OCI-LY1 (cell line): ENCODE measurements around the gene ELL.
"Not testable (repeated sequence)": the region's sequence is repeated elsewhere in the genome, so short reads cannot be mapped to it uniquely, and the experiment has no call there.

Source experiments
- H2AFZ ChIP-seq: fragments of 200-600 bp; sonication (generic), shearing (Covaris generic); 2 replicates; pipeline ENCODE4 v1.6.0; 2014; ENCODE audit warnings: antibody characterized with exemption, mild to moderate bottlenecking, low read length
- H3F3A ChIP-seq: fragments of 200-600 bp; sonication (generic), shearing (Covaris generic); 2 replicates; pipeline ENCODE4 v1.6.0; 2014; ENCODE audit warnings: mild to moderate bottlenecking, antibody characterized with exemption, low read length, moderate library complexity; ENCODE audit not compliant: insufficient read depth
- H3K27ac ChIP-seq: fragments of 200-600 bp; sonication (generic); 2 replicates; pipeline ENCODE4 v1.5.1; 2014; ENCODE audit warnings: low read length, mixed run types, mild to moderate bottlenecking, low read depth; ENCODE audit not compliant: poor library complexity, severe bottlenecking
- H3K27me3 ChIP-seq: fragments of 200-600 bp; sonication (generic); 2 replicates; pipeline ENCODE4 v1.6.0; 2014; ENCODE audit warnings: antibody characterized with exemption, mild to moderate bottlenecking, low read length, moderate library complexity; ENCODE audit not compliant: insufficient read depth
- H3K36me3 ChIP-seq: fragments of 200-600 bp; sonication (generic); 2 replicates; pipeline ENCODE4 v1.6.1; 2014; ENCODE audit warnings: mild to moderate bottlenecking, antibody characterized with exemption, low read length, moderate library complexity, mixed read lengths; ENCODE audit not compliant: insufficient read depth
- H3K4me1 ChIP-seq: fragments of 200-600 bp; sonication (generic); 2 replicates; pipeline ENCODE4 v1.5.1; 2014; ENCODE audit warnings: mild to moderate bottlenecking, low read length, moderate library complexity; ENCODE audit not compliant: insufficient read depth, severe bottlenecking
- H3K4me2 ChIP-seq: fragments of 200-600 bp; sonication (generic), shearing (Covaris generic); 2 replicates; pipeline ENCODE4 v1.6.1; 2014; ENCODE audit warnings: low read length
- H3K4me3 ChIP-seq: fragments of 200-600 bp; sonication (generic); 2 replicates; pipeline ENCODE4 v1.5.1; 2014; ENCODE audit warnings: low read length, low read depth, mild to moderate bottlenecking, mixed read lengths; ENCODE audit not compliant: poor library complexity, severe bottlenecking
- H3K79me2 ChIP-seq: fragments of 200-600 bp; shearing (Covaris generic); 2 replicates; pipeline ENCODE4 v1.6.1; 2016; ENCODE audit warnings: mixed run types, low read length, mixed read lengths; ENCODE audit not compliant: insufficient read depth
- H3K9ac ChIP-seq: fragments of 200-600 bp; sonication (generic), shearing (Covaris generic); 2 replicates; pipeline ENCODE4 v1.6.1; 2014; ENCODE audit warnings: mild to moderate bottlenecking, low read length, mixed read lengths
- H3K9me2 ChIP-seq: fragments of 200-600 bp; sonication (generic), shearing (Covaris generic); 2 replicates; pipeline ENCODE4 v1.6.1; 2014; ENCODE audit warnings: low read depth, mild to moderate bottlenecking, low read length, mixed read lengths
- H3K9me3 ChIP-seq: fragments of 200-600 bp; shearing (Covaris generic); 2 replicates; pipeline ENCODE4 v1.6.1; 2014; ENCODE audit warnings: low read length, mixed read lengths
- H4K20me1 ChIP-seq: fragments of 200-600 bp; sonication (generic), shearing (Covaris generic); 2 replicates; pipeline ENCODE4 v1.6.0; 2016; ENCODE audit warnings: mild to moderate bottlenecking, low read length; ENCODE audit not compliant: insufficient read depth
- CTCF ChIP-seq: fragments of 200-600 bp; sonication (generic), shearing (Covaris generic); IDR thresholded peaks from 2 replicates; pipeline ENCODE4 v1.5.1; 2017; ENCODE audit warnings: mild to moderate bottlenecking, antibody characterized with exemption, low read length, moderate library complexity, mixed read lengths
- EZH2 ChIP-seq: fragments of 200-600 bp; sonication (generic), shearing (Covaris generic); IDR thresholded peaks from 2 replicates; pipeline ENCODE4 v1.8.0; 2017; ENCODE audit warnings: borderline replicate concordance, mixed run types, mild to moderate bottlenecking, antibody characterized with exemption, low read length, moderate library complexity, mixed read lengths

ELL gene

GRCh38 chr19:18406749-18407148, 115.1 kb downstream of the ELL start:
- Histone ChIP-seq H3K9me2 (no peaks in the 10 kb centered on the region), H3K4me2 (no peak overlapping the region), H3K27me3 (no peaks in the 10 kb centered on the region), H4K20me1 (no peaks in the 10 kb centered on the region), H3K27ac (no peak overlapping the region), H2AFZ (no peak overlapping the region), H3K9ac (no peak overlapping the region), H3K79me2 (no peaks in the 10 kb centered on the region), H3K9me3 (no peaks in the 10 kb centered on the region), H3F3A (0 out of 2 replicates have a peak, but pooled peaks cover 5% of the 10 kb centered on the region), H3K4me3 (no peak overlapping the region), H3K36me3 (no peaks in the 10 kb centered on the region), H3K4me1 (peaks cover 15% of the 10 kb centered on the region)
- TF ChIP-seq CTCF (no peak), EZH2 (no peak)

GRCh38 chr19:18405754-18406153, 116.1 kb downstream of the ELL start:
- H3K9me2 ChIP-seq, H3F3A ChIP-seq, H3K79me2 ChIP-seq, H3K27ac ChIP-seq, H3K9ac ChIP-seq, H3K4me3 ChIP-seq, H2AFZ ChIP-seq, H3K4me2 ChIP-seq, H3K9me3 ChIP-seq, H3K36me3 ChIP-seq, H3K27me3 ChIP-seq, H4K20me1 ChIP-seq: not testable (repeated sequence)
- H3K4me1 ChIP-seq, result peaks cover 20% of the 10 kb centered on the region

- H3K36me3 ChIP-seq, H4K20me1 ChIP-seq, H3K79me2 ChIP-seq, H3K9me2 ChIP-seq, H3F3A ChIP-seq, H2AFZ ChIP-seq, H3K9me3 ChIP-seq, H3K27me3 ChIP-seq: not testable (repeated sequence)
- peaks cover 20% of the 10 kb centered on the region for H3K4me1 ChIP-seq
- peak overlapping the region; percentile 48; the same call in 1 of the 2 replicates for H3K9ac ChIP-seq
- H3K27ac ChIP-seq, result peak overlapping the region; percentile 82
- peak overlapping the region; percentile 31 for H3K4me3 ChIP-seq
- peak overlapping the region; percentile 59; the same call in 1 of the 2 replicates for H3K4me2 ChIP-seq
Measured at GRCh38 chr19:18402455-18403248, 119.2 kb downstream of the ELL start.

- H3K4me2 ChIP-seq, result peak overlapping the region; percentile 59
- 0 out of 2 replicates have a peak, but pooled peaks cover 5% of the 10 kb centered on the region for H3F3A ChIP-seq
- no peak overlapping the region for H2AFZ ChIP-seq
- no peaks in the 10 kb centered on the region for H3K9me2 ChIP-seq
- TF ChIP-seq EZH2, result no peak
- TF ChIP-seq CTCF, result peak; percentile 48; the same call in 1 of the 2 replicates
- no peaks in the 10 kb centered on the region for H3K9me3 ChIP-seq
- 0 out of 2 replicates have a peak, but pooled peaks cover 1% of the 10 kb centered on the region for H3K27me3 ChIP-seq
- no peaks in the 10 kb centered on the region for H3K79me2 ChIP-seq
- peak overlapping the region; percentile 82 for H3K27ac ChIP-seq
- peak overlapping the region; percentile 31 for H3K4me3 ChIP-seq
- no peaks in the 10 kb centered on the region for H4K20me1 ChIP-seq
- H3K9ac ChIP-seq, result peak overlapping the region; percentile 48; the same call in 1 of the 2 replicates
- peaks cover 28% of the 10 kb centered on the region for H3K4me1 ChIP-seq
- H3K36me3 ChIP-seq, result no peaks in the 10 kb centered on the region
Measured at GRCh38 chr19:18401580-18402112, 120.2 kb downstream of the ELL start.
